K562 (cell line): ENCODE results near the gene PYGO2. TPM values are rescaled to one million over a fixed set of nuclear protein-coding genes. Genes with fewer than 3 reads are reported as not detected.
A peak's percentile ranks its signal among the peaks of the same experiment; 100 is the strongest.

Experiments
- ATAC-seq: fragments of 200-7000 bp; cut with Tn5 transposase; 3 replicates; pipeline ENCODE4 v1.9.1; 2020; ENCODE audit warnings: moderate library complexity
- BruUV-seq: library from RNA; stranded (reverse); fragments of 400-500 nt; replicated peaks from 2 replicates; lab custom pipeline; 2021; lab: Mats Ljungman, UMichigan
- CTCF ChIA-PET: fragments of 300-600 bp; formaldehyde crosslinking; extraction: SDS; loops from one replicate; lab custom pipeline; 2021; ENCODE audit warnings: low intra/inter-chr PET ratio; lab: Yijun Ruan, JAX
- POLR2A ChIA-PET: fragments of 300-600, 350-650 bp; sonication (Branson Sonifier 250); formaldehyde crosslinking; extraction: SDS; loops from one replicate; lab custom pipeline; 2021; ENCODE audit warnings: antibody characterized with exemption, inconsistent platforms; lab: Yijun Ruan, JAX
- DNase-seq, 4 experiments: peaks; one replicate each; pipeline versions ENCODE4 v3.0.0 to v3.0.0-alpha.2; 2011 to 2018; ENCODE audit warnings: low spot score in 3 of 4, mixed read lengths in 3 of 4; ENCODE audit errors: extremely low read depth in 1 of 4
- FAIRE-seq: peaks from 2 replicates; lab custom pipeline; 2011; peaks lifted over from hg19 to GRCh38; lab: Jason Lieb, UNC
- H2AFZ ChIP-seq: 2 replicates; pipeline ENCODE4 v1.6.0; 2011; ENCODE audit warnings: low read depth, low read length, control low read depth, inconsistent platforms
- H3K27ac ChIP-seq: fragments of 200-600 bp; 3 replicates; pipeline ENCODE4 v1.8.0; 2011; ENCODE audit warnings: low read depth, mild to moderate bottlenecking, control low read depth, inconsistent platforms, low read length, moderate library complexity, mixed read lengths; ENCODE audit errors: extremely low read depth
- H3K27me3 ChIP-seq, 2 experiments: fragments of 300-600 bp in 1 of 2; 2 replicates in 1 of 2; 3 replicates in 1 of 2; pipeline versions ENCODE4 v1.6.0 to v1.8.0; 2011; ENCODE audit warnings: inconsistent platforms in 2 of 2, low read length in 2 of 2, mild to moderate bottlenecking in 1 of 2, mixed read lengths in 1 of 2, moderate library complexity in 1 of 2; ENCODE audit not compliant: control insufficient read depth in 2 of 2, insufficient read depth in 2 of 2
- H3K36me3 ChIP-seq: fragments of 300-600 bp; 3 replicates; pipeline ENCODE4 v1.8.0; 2011; ENCODE audit warnings: mild to moderate bottlenecking, low read length, inconsistent platforms; ENCODE audit not compliant: control insufficient read depth, insufficient read depth
- H3K4me1 ChIP-seq, 2 experiments: fragments of 200-600 bp in 1 of 2; replicated peaks in 1 of 2; 2 replicates in 1 of 2; 3 replicates in 1 of 2; pipeline versions ENCODE4 v1.5.1 to v1.8.0; 2011; ENCODE audit warnings: inconsistent platforms in 2 of 2, low read length in 2 of 2, mild to moderate bottlenecking in 1 of 2, mixed read lengths in 1 of 2, moderate library complexity in 1 of 2; ENCODE audit not compliant: control insufficient read depth in 2 of 2, insufficient read depth in 2 of 2
- H3K4me2 ChIP-seq: 2 replicates; pipeline ENCODE4 v1.6.1; 2011; ENCODE audit warnings: low read length, control low read depth, inconsistent platforms, mixed read lengths; ENCODE audit not compliant: insufficient read depth
- H3K4me3 ChIP-seq: fragments of 200-600 bp; sonication (generic), shearing (Covaris generic); 2 replicates; pipeline ENCODE4 v1.5.1; 2016; ENCODE audit warnings: control low read depth, inconsistent platforms
- H3K79me2 ChIP-seq: fragments of 200-600 bp; 3 replicates; pipeline ENCODE4 v1.8.0; 2011; ENCODE audit warnings: low read length, inconsistent platforms; ENCODE audit not compliant: control insufficient read depth, insufficient read depth
- H3K9ac ChIP-seq, 2 experiments: 2 replicates each; pipeline versions ENCODE4 v1.6.0 to v1.6.1; 2011; ENCODE audit warnings: low read depth in 2 of 2, low read length in 2 of 2, control low read depth in 1 of 2, inconsistent platforms in 1 of 2, mild to moderate bottlenecking in 1 of 2, mixed read lengths in 1 of 2; ENCODE audit not compliant: insufficient read depth in 1 of 2
- H3K9me1 ChIP-seq: one replicate; pipeline ENCODE4 v1.6.0; 2011; ENCODE audit warnings: inconsistent platforms, mild to moderate bottlenecking, low read length, moderate library complexity; ENCODE audit not compliant: control insufficient read depth, insufficient read depth
- H3K9me3 ChIP-seq: replicated peaks from 2 replicates; pipeline ENCODE4 v1.5.1; 2011; ENCODE audit warnings: low read depth, low read length, inconsistent platforms; ENCODE audit not compliant: control insufficient read depth, insufficient read depth
- H4K20me1 ChIP-seq: replicated peaks from 2 replicates; pipeline ENCODE4 v1.6.1; 2011; ENCODE audit warnings: low read length, inconsistent platforms, mixed read lengths; ENCODE audit not compliant: control insufficient read depth, insufficient read depth
- ARID1B ChIP-seq: fragments of 450-650 bp; IDR thresholded peaks from 2 replicates; pipeline ENCODE4 v1.6.1; 2016; ENCODE audit warnings: antibody characterized with exemption, mild to moderate bottlenecking, inconsistent platforms
- CBFA2T2 ChIP-seq: fragments of 450-650 bp; conservative IDR thresholded peaks from 2 replicates; pipeline ENCODE4 v1.6.1; 2017; ENCODE audit warnings: mild to moderate bottlenecking
- CBFA2T3 ChIP-seq: fragments of 450-650 bp; IDR thresholded peaks from 2 replicates; pipeline ENCODE4 v1.6.1; 2017
- EGR1 ChIP-seq: fragments of 450-650 bp; conservative IDR thresholded peaks from 2 replicates; pipeline ENCODE4 v1.6.1; 2017; ENCODE audit warnings: mild to moderate bottlenecking
- ERF ChIP-seq: fragments of 450-650 bp; formaldehyde crosslinking; IDR thresholded peaks from 2 replicates; pipeline ENCODE4 v1.4.0; 2020; ENCODE audit warnings: mild to moderate bottlenecking, mixed read lengths
- GATAD2A ChIP-seq: fragments of 450-650 bp; IDR thresholded peaks from 2 replicates; pipeline ENCODE4 v1.6.1; 2017
- HINFP ChIP-seq: fragments of 450-650 bp; conservative IDR thresholded peaks from 2 replicates; pipeline ENCODE4 v1.6.1; 2016; ENCODE audit warnings: missing genetic modification characterization, low read depth, mild to moderate bottlenecking, control low read depth, missing compliant biosample characterization
- MAFF ChIP-seq: IDR thresholded peaks from 2 replicates; pipeline ENCODE4 v1.6.1; 2012; ENCODE audit warnings: low read length, improper control_type of control experiment
- MAFG ChIP-seq: fragments of 450-650 bp; conservative IDR thresholded peaks from 2 replicates; pipeline ENCODE4 v1.6.1; 2016; ENCODE audit warnings: missing genetic modification characterization, missing compliant biosample characterization
- MEF2D ChIP-seq: conservative IDR thresholded peaks from 2 replicates; pipeline ENCODE4 v1.6.1; 2016; ENCODE audit warnings: low read depth, missing genetic modification characterization, missing compliant biosample characterization
- MTA2 ChIP-seq: fragments of 450-650 bp; IDR thresholded peaks from 2 replicates; pipeline ENCODE4 v1.6.1; 2016; ENCODE audit warnings: low read depth
- SNIP1 ChIP-seq: fragments of 450-650 bp; IDR thresholded peaks from 2 replicates; pipeline ENCODE4 v1.7.1; 2017; ENCODE audit warnings: low read depth, mild to moderate bottlenecking
- SRSF3 ChIP-seq: fragments of 200-400 bp; formaldehyde crosslinking; IDR thresholded peaks from 2 replicates; pipeline ENCODE4 v1.6.1; 2016; ENCODE audit warnings: mild to moderate bottlenecking, low read length, moderate library complexity; ENCODE audit not compliant: insufficient read depth
- TCF3 ChIP-seq: sonication (generic); formaldehyde crosslinking; IDR thresholded peaks from 2 replicates; pipeline ENCODE4 v1.4.0; 2020; ENCODE audit warnings: mild to moderate bottlenecking, missing genetic modification reagents
- WGBS: fragments of 100-300 bp; shearing (Covaris generic); methylation state at CpG from one replicate; pipeline ENCODE4 v1.1.6; 2016; ENCODE audit warnings: low coverage, mixed read lengths; ENCODE audit not compliant: insufficient coverage; ENCODE audit errors: missing lambda C conversion rate; 5-methylcytosine and 5-hydroxymethylcytosine counted together
- in situ Hi-C: fragments of 300-500 bp; cut with MboI; formaldehyde crosslinking; loops from 4 replicates; pipeline ENCODE4 v1.15.0; 2018; ENCODE audit warnings: inconsistent platforms, mixed read lengths
- intact Hi-C: fragments of 100-400 bp; cut with micrococcal nuclease; formaldehyde crosslinking; loops from 2 replicates; pipeline ENCODE4 v1.14.2; 2022
- polyA plus RNA-seq, 8 experiments: library from polyadenylated mRNA; depleted of rRNA in 4 of 8; stranded (reverse) in 5 of 8; unstranded in 3 of 8; fragments of >200 nt; fragmentation: Nextera tagmentation in 2 of 8; fragmentation: Illumina TruSeq in 1 of 8; extraction: Ambion mirVana in 2 of 8; extraction: Trizol in 1 of 8; gene quantifications; 2 replicates each; pipeline versions ENCODE4 v1.2.1 to v1.2.3, GENCODE V29; 2011 to 2014; ENCODE audit warnings: inconsistent platforms in 1 of 8, missing spikeins in 1 of 8
- total RNA-seq, 7 experiments: library from RNA; depleted of rRNA in 6 of 7; stranded (reverse); fragments of >200 nt in 6 of 7; fragmentation: Illumina TruSeq in 2 of 7; extraction: Trizol in 2 of 7; gene quantifications; 2 replicates each; pipeline versions ENCODE4 v1.2.1 to v1.2.3, GENCODE V29; 2011 to 2021; ENCODE audit warnings: low replicate concordance in 1 of 7

PYGO2 gene
- total and polyA plus RNA-seq, 9 of the 15 experiments (the other 6 are each of a cell fraction or from before 2014, with no cell fraction given): 8.3 to 36.2 (median 18.2) TPM

GRCh38 chr1:154925335-154926170 is 36.0 kb downstream of the PYGO2 start (continued):
- TF ChIP-seq GATAD2A: no peak
- TF ChIP-seq ERF (CRISPR knock-in tag): no peak
- TF ChIP-seq EGR1: no peak
- TF ChIP-seq SNIP1: no peak
- TF ChIP-seq MAFF: no peak
- no peak for TF ChIP-seq MTA2
- TF ChIP-seq, all 486 proteins: peak for 0

GRCh38 chr1:154923695-154924094 is 37.9 kb downstream of the PYGO2 start:
- Histone ChIP-seq H3K4me1 (peaks cover 7 to 12% of the 10 kb centered on the region in 2 experiments; a peak in 4 of 5 replicates), H3K79me2 (no peaks in the 10 kb centered on the region), H2AFZ (no peak overlapping the region), H4K20me1 (no peaks in the 10 kb centered on the region), H3K4me3 (no peak overlapping the region), H3K4me2 (no peak overlapping the region; the same call in 1 of the 2 replicates), H3K36me3 (peaks cover 4% of the 10 kb centered on the region; the same call in 2 of the 3 replicates), H3K9ac (peak overlapping the region in 1 of 2 experiments; percentile 74; a peak in 1 of 4 replicates), H3K9me3 (no peaks in the 10 kb centered on the region), H3K27ac (no peak overlapping the region), H3K27me3 (no peaks in the 10 kb centered on the region), H3K9me1 (peaks cover 3% of the 10 kb centered on the region)
- CTCF ChIA-PET: no interaction called here
- POLR2A ChIA-PET: no interaction called here
- TF ChIP-seq CBFA2T2 (0 out of 2 replicates have a peak, but pooled peaks have one; percentile 15), TCF3 (CRISPR knock-in tag) (peak; percentile 66), HINFP (tag) (no peak), SRSF3 (no peak), MEF2D (tag) (no peak), MAFG (tag) (no peak), CBFA2T3 (peak; percentile 38), ARID1B (peak; percentile 57)
- DNase-seq (peak in 2 of 4 experiments; percentile 37 to 38), FAIRE-seq (peak; percentile 65), ATAC-seq (peak; percentile 74)
- BruUV-seq: no TSS peak
- in situ Hi-C loops: no loop called here
- WGBS: 58% methylated on average over 3 of the region's 3 CpGs
- intact Hi-C loops: no loop called here
